ENCODE measurements around the gene FXYD6.

DNA sequence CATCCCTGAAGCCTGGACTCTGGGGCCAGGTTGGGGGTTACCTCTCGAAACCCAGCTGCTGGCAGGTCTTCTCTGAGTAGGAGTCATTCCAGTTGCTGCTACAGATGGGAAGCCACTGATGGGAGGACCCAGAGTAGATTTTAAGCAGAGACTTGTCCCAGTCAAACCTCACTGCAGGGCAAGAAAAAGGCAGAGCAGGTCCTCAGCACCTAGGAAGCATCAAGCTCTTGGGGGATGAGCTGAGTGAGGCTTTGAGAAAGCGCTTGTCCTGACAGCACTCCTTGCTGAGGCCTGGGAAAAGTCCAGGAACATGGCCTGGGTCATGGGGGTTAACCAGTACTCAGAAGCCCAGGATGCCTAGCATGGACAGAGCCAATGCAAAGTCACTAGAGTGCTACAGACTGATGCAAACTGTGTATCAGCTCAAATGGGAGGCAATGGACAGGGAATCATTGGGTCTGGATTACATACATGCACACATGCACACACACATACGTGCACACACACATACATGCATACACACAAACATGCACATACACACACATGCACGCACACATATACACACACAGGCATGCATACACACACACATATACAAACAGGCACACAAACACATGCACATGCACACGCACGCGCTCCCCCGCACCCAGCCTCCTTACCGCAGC is 37.4 kb upstream of the FXYD6 start:
- TF ChIP-seq SIN3A (conservative IDR thresholded peaks at IDR 0.05 in 1 of 2, IDR thresholded peaks at IDR 0.05 in 1 of 2; ENCODE audit: low read depth in 1 of 2, low read length in 2 of 2) (no peak), YY1 (IDR thresholded peaks at IDR 0.05; ENCODE audit: low read depth, low read length) (no peak), HDAC2 (IDR thresholded peaks at IDR 0.05; ENCODE audit: borderline replicate concordance in 1 of 2, low read depth in 2 of 2, low read length in 2 of 2) (no peak), SRF (IDR thresholded peaks at IDR 0.05; ENCODE audit: low read depth, low read length) (no peak), EZH2 (IDR thresholded peaks at IDR 0.05; ENCODE audit: low read depth, low read length, severe bottlenecking) (no peak)
- TF ChIP-seq, protein P1, sequence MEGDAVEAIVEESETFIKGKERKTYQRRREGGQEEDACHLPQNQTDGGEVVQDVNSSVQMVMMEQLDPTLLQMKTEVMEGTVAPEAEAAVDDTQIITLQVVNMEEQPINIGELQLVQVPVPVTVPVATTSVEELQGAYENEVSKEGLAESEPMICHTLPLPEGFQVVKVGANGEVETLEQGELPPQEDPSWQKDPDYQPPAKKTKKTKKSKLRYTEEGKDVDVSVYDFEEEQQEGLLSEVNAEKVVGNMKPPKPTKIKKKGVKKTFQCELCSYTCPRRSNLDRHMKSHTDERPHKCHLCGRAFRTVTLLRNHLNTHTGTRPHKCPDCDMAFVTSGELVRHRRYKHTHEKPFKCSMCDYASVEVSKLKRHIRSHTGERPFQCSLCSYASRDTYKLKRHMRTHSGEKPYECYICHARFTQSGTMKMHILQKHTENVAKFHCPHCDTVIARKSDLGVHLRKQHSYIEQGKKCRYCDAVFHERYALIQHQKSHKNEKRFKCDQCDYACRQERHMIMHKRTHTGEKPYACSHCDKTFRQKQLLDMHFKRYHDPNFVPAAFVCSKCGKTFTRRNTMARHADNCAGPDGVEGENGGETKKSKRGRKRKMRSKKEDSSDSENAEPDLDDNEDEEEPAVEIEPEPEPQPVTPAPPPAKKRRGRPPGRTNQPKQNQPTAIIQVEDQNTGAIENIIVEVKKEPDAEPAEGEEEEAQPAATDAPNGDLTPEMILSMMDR (IDR thresholded peaks at IDR 0.05; ENCODE audit: control extremely low read depth in 1 of 3, insufficient read depth in 1 of 3, low read depth in 1 of 3, low read length in 3 of 3) = no peak
